Activated naive CD4-positive, alpha-beta T cell treated with anti-CD3 and anti-CD28 coated beads, Interleukin-2, amount 50 U/mL, for 24 hours (primary cell): ENCODE results near the gene EMP2.
"Not testable (repeated sequence)": the region's sequence is repeated elsewhere in the genome, so short reads cannot be mapped to it uniquely, and the experiment has no call there.

ENCODE experiments used
- H3K27ac Mint-ChIP-seq: one replicate; pipeline ENCODE4 v1.8.0; 2021; ENCODE audit warnings: mild to moderate bottlenecking, mixed read lengths
- H3K27me3 Mint-ChIP-seq: one replicate; pipeline ENCODE4 v1.8.0; 2021; ENCODE audit warnings: mixed read lengths
- H3K36me3 Mint-ChIP-seq: one replicate; pipeline ENCODE4 v1.8.0; 2021; ENCODE audit warnings: mixed read lengths
- H3K4me1 Mint-ChIP-seq: one replicate; pipeline ENCODE4 v1.8.0; 2021; ENCODE audit warnings: mixed read lengths
- H3K4me3 Mint-ChIP-seq: one replicate; pipeline ENCODE4 v1.8.0; 2021; ENCODE audit warnings: mild to moderate bottlenecking, mixed read lengths
- H3K9me3 Mint-ChIP-seq: one replicate; pipeline ENCODE4 v1.8.0; 2021; ENCODE audit warnings: mixed read lengths

The EMP2 gene

GRCh38 chr16:10579965-10580882, at the start of gene EMP2:
Gene EMP2, minus strand, starts transcription at chr16:10580598. Its CDS starts 32,981 bp downstream, at chr16:10547617.
- Mint-ChIP-seq H3K27ac (no peak within 1 kb of the TSS), H3K9me3 (no peaks in the 10 kb centered on the region), H3K27me3 (peaks cover 17% of the 10 kb centered on the region)

GRCh38 chr16:10629592-10629963, 49.2 kb upstream of the EMP2 start:
- no peak overlapping the region for H3K4me3 Mint-ChIP-seq
- H3K4me1 Mint-ChIP-seq, result no peaks in the 10 kb centered on the region
- no peaks in the 10 kb centered on the region for H3K9me3 Mint-ChIP-seq
- H3K27ac Mint-ChIP-seq, result no peak overlapping the region
- H3K27me3 Mint-ChIP-seq, result peaks cover 6% of the 10 kb centered on the region
- H3K36me3 Mint-ChIP-seq, result no peaks in the 10 kb centered on the region

More at GRCh38 chr16:10579965-10580882, at the start of gene EMP2:
- Mint-ChIP-seq H3K4me1 (no peaks in the 10 kb centered on the region), H3K4me3 (no peak within 1 kb of the TSS), H3K36me3 (no peaks in the 10 kb centered on the region)

- Mint-ChIP-seq H3K9me3 (no peaks in the 10 kb centered on the region), H3K27me3 (no peaks in the 10 kb centered on the region), H3K4me3 (no peak overlapping the region), H3K4me1 (no peaks in the 10 kb centered on the region), H3K36me3 (no peaks in the 10 kb centered on the region), H3K27ac (no peak overlapping the region)
Measured at GRCh38 chr16:10625595-10626357, 45.4 kb upstream of the EMP2 start.

GRCh38 chr16:10624527-10624926, 44.1 kb upstream of the EMP2 start:
- Mint-ChIP-seq H3K4me3 (no peak overlapping the region), H3K4me1 (no peaks in the 10 kb centered on the region)

GRCh38 chr16:10623059-10623458, 42.7 kb upstream of the EMP2 start:
- Mint-ChIP-seq H3K27ac (no peak overlapping the region), H3K4me1 (no peaks in the 10 kb centered on the region), H3K9me3 (no peaks in the 10 kb centered on the region), H3K27me3 (peaks cover 8% of the 10 kb centered on the region), H3K36me3 (no peaks in the 10 kb centered on the region), H3K4me3 (no peak overlapping the region)

More at GRCh38 chr16:10624527-10624926, 44.1 kb upstream of the EMP2 start:
- Mint-ChIP-seq H3K27ac (no peak overlapping the region), H3K27me3 (peaks cover 5% of the 10 kb centered on the region), H3K9me3 (no peaks in the 10 kb centered on the region), H3K36me3 (no peaks in the 10 kb centered on the region)

GRCh38 chr16:10622036-10622921, 41.9 kb upstream of the EMP2 start:
- no peak overlapping the region for H3K4me3 Mint-ChIP-seq

GRCh38 chr16:10621216-10621949, 41.0 kb upstream of the EMP2 start:
- H3K36me3 Mint-ChIP-seq, H3K27ac Mint-ChIP-seq, H3K9me3 Mint-ChIP-seq, H3K4me1 Mint-ChIP-seq, H3K4me3 Mint-ChIP-seq, H3K27me3 Mint-ChIP-seq: not testable (repeated sequence)

More at GRCh38 chr16:10622036-10622921, 41.9 kb upstream of the EMP2 start:
- H3K4me1 Mint-ChIP-seq, result no peaks in the 10 kb centered on the region
- no peaks in the 10 kb centered on the region for H3K36me3 Mint-ChIP-seq
- H3K9me3 Mint-ChIP-seq, result no peaks in the 10 kb centered on the region
- H3K27ac Mint-ChIP-seq, result no peak overlapping the region
- H3K27me3 Mint-ChIP-seq, result peaks cover 9% of the 10 kb centered on the region

GRCh38 chr16:10620120-10620519, 39.7 kb upstream of the EMP2 start:
- Mint-ChIP-seq H3K4me3 (no peak overlapping the region), H3K36me3 (no peaks in the 10 kb centered on the region), H3K27me3 (peaks cover 9% of the 10 kb centered on the region), H3K4me1 (no peaks in the 10 kb centered on the region), H3K9me3 (no peaks in the 10 kb centered on the region), H3K27ac (no peak overlapping the region)

GRCh38 chr16:10619271-10619849, 39.0 kb upstream of the EMP2 start:
- Mint-ChIP-seq H3K9me3 (no peaks in the 10 kb centered on the region), H3K4me3 (no peak overlapping the region), H3K27ac (no peak overlapping the region)

GRCh38 chr16:10618710-10619209, 38.4 kb upstream of the EMP2 start:
- Mint-ChIP-seq H3K36me3 (no peaks in the 10 kb centered on the region), H3K27me3 (peaks cover 9% of the 10 kb centered on the region), H3K9me3 (no peaks in the 10 kb centered on the region), H3K4me1 (no peaks in the 10 kb centered on the region), H3K27ac (no peak overlapping the region), H3K4me3 (no peak overlapping the region)

More at GRCh38 chr16:10619271-10619849, 39.0 kb upstream of the EMP2 start:
- Mint-ChIP-seq H3K4me1 (no peaks in the 10 kb centered on the region), H3K27me3 (peaks cover 9% of the 10 kb centered on the region), H3K36me3 (no peaks in the 10 kb centered on the region)

GRCh38 chr16:10617662-10618420, 37.4 kb upstream of the EMP2 start:
- Mint-ChIP-seq H3K4me3 (no peak overlapping the region), H3K27ac (no peak overlapping the region), H3K36me3 (no peaks in the 10 kb centered on the region), H3K27me3 (peaks cover 9% of the 10 kb centered on the region), H3K9me3 (no peaks in the 10 kb centered on the region), H3K4me1 (no peaks in the 10 kb centered on the region)

- no peak overlapping the region for H3K4me3 Mint-ChIP-seq
- peaks cover 9% of the 10 kb centered on the region for H3K27me3 Mint-ChIP-seq
- no peaks in the 10 kb centered on the region for H3K4me1 Mint-ChIP-seq
- H3K9me3 Mint-ChIP-seq, result no peaks in the 10 kb centered on the region
- H3K27ac Mint-ChIP-seq, result no peak overlapping the region
- H3K36me3 Mint-ChIP-seq, result no peaks in the 10 kb centered on the region
Measured at GRCh38 chr16:10616756-10617640, 36.6 kb upstream of the EMP2 start.

- Mint-ChIP-seq H3K27ac (no peak overlapping the region), H3K4me1 (no peaks in the 10 kb centered on the region), H3K4me3 (no peak overlapping the region), H3K36me3 (no peaks in the 10 kb centered on the region), H3K9me3 (no peaks in the 10 kb centered on the region), H3K27me3 (peaks cover 9% of the 10 kb centered on the region)
Measured at GRCh38 chr16:10616419-10616755, 36.0 kb upstream of the EMP2 start.
